Measurements from ENCODE around the gene LGALS7B.
"Not testable (repeated sequence)": the region's sequence is repeated elsewhere in the genome, so short reads cannot be mapped to it uniquely, and the experiment has no call there.

LGALS7B gene

DNA sequence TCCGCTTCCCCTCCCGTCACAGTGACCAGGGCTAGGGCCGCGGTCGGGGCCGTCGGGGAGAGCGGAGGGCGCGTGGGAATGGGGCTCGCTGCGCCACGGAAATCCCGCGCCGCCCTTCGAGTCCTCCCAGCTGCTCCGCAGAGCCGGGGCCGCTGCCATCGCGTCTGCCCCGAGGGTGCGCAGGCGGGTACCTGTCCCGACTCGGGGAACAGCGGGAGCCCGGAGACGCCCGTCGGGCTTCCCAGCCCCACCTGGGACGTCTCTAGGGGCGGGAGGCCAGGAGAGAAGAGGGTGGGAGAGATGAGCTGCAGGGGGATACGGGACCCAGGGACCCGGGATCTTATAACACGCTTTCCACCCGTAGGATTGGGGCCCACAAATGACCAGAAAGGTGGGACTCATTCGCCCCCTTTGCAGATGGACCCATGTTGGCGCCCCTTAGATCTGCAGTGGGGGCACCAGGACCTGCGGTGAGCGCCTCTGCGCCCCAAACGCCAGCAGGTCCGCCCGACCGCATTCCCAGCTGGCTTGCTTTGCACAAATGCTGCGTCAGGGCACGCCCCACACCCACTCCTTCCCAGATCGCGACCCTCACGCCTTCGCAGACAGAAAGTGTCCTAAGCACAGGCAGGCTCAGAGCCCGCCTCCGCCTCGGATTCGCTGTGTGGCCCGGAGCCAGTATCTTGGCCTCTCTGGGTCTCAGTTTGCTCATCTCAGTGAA, 18.6 kb upstream of the LGALS7B start:
- DNase-seq, result not testable (repeated sequence)

DNA sequence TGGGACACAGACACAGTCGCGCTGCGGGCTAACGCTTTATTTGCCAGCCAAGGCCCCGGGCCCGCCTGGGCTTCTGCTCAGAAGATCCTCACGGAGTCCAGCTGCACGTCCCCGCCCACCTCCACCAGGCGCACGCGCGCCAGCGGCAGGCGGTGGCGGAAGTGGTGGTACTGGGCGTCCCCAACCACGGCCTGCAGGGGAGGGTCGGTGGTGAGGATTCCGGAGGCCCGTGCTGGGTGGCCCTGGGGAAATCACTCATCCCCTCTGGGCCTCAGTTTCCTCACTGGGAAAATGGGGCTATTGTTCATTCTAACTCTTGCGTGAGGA, 18.1 kb upstream of the LGALS7B start:
- DNase-seq, result not testable (repeated sequence)

GRCh38 chr19:38771569-38771968, 17.4 kb upstream of the LGALS7B start:
- not testable (repeated sequence) for DNase-seq

DNA sequence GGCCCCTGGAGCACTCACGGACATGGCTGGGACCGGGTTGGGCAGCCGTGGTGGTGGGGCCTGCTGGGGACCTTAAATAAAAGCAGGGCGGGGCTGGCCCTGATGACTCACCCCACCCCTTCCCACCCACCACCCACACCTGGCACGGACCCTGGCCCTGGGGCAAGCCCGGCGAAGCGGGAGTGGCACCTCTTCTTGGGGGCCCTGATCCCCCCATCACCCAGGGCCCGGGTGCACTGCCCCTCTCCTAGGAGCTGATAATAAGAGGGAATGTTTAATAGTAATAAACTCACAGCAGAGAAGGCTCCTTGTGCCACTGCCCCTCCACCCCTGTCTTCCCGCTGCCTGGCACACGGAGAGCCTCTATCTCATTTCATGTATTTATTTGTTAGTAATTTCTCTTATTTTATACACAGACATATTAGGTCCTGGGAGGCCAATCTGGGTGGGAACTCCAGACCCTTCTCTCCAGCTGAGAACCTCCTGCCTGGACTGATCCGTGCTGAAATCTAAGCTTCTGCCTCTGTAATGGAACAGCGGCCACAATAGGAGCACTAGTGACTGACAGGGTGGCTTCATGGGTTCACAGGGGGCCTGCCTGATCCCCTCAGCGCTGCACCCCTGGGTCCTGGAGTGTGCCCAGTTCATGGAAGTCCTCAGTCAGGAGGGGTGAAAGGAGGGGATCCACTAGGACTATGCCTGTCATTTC, 15.4 kb upstream of the LGALS7B start, which contains the start of gene LGALS7:
Gene LGALS7 (minus strand): TSS at position 49 of the 709 bp plus-strand sequence. CDS start 25 bp downstream, at position 24.
- DNase-seq, result no peak

- no peak for DNase-seq
These were observed 14.6 kb upstream of the LGALS7B start for GRCh38 chr19:38774181-38774950.

- DNase-seq, result no peak
These were observed 10.3 kb upstream of the LGALS7B start for GRCh38 chr19:38778733-38779132.

DNA sequence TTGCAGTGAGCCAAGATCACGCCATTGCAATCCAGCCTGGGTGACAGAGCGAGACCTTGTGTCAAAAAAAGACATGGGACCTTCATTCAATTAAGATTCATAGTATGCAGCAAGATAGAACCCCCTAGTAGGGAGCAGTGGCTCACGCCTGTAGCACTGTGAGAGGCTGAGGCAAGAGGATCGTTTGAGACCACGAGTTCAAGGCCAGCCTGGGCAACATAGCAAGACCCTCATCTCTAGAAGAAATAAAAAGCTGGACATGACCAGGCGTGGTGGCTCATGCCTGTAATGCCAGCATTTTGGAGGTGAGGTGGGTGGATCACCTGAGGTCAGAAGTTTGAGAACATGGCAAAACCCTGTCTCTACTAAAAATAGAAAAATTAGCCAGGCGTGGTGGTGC, 8.6 kb upstream of the LGALS7B start:
- DNase-seq, result no peak

- no peak for DNase-seq
These were observed 7.9 kb upstream of the LGALS7B start for GRCh38 chr19:38781058-38781457.

GRCh38 chr19:38782212-38782611, 6.8 kb upstream of the LGALS7B start:
- DNase-seq, result not testable (repeated sequence)

DNA sequence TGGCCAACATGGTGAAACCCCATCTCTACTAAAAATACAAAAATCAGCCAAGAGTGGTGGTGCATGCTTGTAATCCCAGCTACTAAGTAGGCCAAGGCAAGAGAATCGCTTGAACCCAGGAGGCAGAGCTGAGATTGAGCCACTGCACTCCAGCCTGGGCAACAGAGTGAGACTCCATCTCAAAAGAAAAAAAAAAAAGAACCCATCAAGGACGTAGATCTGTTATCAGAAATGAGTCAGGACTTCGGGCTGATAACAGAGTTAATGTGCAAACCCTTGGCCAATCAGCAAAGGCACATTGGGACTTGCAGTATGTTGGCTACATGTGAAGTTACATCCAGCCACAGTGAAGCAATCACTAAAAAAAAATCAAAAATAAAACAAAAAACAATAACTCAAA, 4.8 kb upstream of the LGALS7B start:
- DNase-seq, result no peak

- DNase-seq, result no peak
These were observed 3.8 kb upstream of the LGALS7B start for GRCh38 chr19:38785187-38785699.

DNA sequence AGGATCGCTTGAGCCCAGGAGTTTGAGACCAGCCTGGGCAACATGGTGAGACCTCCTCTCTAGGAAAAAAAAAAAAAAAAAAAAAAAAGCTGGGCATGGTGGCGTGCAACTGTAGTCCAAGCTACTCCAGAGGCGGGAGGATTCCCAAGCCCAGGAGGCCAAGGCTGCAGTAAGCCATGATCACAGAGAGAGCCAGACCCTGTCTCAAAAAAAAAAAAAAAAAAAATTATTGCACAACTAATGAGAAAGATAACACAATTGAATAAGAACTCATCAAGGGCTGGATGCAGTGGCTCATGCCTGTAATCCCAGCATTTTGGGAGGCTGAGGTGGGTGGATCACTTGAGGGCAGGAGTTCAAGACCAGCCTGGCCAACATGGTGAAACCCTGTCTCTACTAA, 2.9 kb upstream of the LGALS7B start:
- not testable (repeated sequence) for DNase-seq

DNA sequence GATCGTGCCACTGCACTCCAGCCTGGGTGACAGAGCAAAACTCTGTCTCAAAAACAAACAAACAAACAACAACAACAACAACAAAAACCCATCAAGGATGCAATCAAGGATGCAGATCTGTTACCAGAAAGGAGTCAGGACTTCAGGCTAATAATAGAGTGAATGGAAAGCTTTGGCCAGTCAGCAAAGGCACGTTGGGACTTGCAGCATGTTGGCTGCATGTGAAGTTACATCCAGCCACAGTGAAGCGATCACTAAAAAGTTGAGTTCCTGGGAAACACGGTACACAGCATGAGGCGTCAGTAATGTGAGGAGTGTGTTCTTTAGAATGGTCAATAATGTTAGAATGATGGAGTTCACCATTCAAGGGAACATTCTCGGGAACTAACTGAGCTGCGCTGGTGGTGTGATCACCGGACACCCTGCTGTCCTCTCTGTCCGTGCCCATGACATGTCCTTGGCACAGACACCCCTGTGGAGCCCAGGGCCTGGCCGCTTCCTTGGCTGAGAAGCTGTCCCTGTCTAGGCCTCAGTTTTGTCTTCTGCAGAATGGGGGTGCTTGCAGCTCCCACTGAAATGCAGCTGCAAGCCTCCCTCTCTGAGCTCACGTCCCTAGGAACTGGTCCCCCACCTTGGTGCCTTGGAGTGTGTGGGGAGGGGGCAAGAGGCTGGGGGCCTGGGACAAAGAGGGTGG, 2.3 kb upstream of the LGALS7B start:
- no peak for DNase-seq

GRCh38 chr19:38790507-38791403, 1.8 kb downstream of the LGALS7B start:
- DNase-seq, result not testable (repeated sequence)

DNA sequence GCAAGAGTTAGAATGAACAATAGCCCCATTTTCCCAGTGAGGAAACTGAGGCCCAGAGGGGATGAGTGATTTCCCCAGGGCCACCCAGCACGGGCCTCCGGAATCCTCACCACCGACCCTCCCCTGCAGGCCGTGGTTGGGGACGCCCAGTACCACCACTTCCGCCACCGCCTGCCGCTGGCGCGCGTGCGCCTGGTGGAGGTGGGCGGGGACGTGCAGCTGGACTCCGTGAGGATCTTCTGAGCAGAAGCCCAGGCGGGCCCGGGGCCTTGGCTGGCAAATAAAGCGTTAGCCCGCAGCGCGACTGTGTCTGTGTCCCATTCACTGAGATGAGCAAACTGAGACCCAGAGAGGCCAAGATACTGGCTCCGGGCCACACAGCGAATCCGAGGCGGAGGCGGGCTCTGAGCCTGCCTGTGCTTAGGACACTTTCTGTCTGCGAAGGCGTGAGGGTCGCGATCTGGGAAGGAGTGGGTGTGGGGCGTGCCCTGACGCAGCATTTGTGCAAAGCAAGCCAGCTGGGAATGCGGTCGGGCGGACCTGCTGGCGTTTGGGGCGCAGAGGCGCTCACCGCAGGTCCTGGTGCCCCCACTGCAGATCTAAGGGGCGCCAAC, 2.6 kb downstream of the LGALS7B start:
- not testable (repeated sequence) for DNase-seq

DNA sequence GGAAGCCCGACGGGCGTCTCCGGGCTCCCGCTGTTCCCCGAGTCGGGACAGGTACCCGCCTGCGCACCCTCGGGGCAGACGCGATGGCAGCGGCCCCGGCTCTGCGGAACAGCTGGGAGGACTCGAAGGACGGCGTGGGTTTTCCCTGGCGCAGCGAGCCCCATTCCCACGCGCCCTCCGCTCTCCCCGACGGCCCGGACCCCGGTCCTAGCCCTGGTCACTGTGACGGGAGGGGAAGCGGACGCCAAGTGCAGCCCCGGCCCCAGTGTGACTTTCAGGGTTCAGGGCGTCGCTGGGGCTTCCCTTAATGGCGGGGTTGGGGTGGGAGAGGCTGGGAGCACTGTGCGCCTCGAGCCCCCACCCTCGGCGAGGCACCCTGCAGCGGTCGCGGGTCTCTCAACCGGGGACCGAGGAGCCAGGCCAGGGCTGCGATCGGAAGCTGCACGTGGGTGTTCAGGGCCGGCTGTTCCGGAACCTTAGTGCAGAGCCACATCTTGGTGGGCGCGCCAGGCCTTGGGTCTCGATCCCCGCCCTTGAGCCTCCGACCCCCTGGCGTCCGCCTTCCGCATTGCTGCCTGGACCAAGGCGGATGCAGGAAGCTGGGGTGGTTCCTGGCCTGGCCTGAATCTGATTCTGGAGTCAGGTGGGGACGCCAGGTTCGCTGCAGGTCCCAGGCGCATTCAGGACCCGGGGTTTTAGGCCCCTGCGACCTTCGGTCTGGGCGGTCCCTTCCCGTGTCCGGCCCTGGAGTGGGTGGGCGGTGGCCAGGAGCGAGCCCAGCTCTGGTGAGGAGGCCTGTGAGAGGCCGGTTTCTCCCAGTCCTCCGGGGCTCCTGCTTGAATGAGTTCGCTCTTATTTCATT, 3.5 kb downstream of the LGALS7B start:
- no peak for DNase-seq

- DNase-seq, result no peak
These were observed 4.2 kb downstream of the LGALS7B start for GRCh38 chr19:38793177-38793576.

GRCh38 chr19:38793671-38794070, 4.7 kb downstream of the LGALS7B start:
- DNase-seq, result no peak

DNA sequence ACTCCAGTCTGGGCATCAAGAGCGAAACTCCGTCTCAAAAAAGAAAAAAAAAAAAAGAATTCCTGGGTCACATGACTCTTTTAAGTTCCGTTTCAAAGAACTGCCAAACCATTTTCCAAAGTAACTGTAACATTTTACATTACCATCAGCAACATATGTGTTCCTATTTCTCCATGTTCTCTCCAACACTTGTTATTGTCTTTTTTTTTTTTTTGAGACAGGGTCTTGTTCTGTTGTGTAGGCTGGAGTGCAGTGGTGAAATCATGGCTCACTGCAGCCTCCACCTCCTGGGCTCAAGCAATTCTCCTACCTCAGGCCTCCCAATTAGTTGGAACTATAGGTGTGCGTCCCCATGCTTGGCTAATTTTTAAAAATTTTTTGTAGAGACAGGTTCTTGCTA, 6.5 kb downstream of the LGALS7B start:
- no peak for DNase-seq

DNA sequence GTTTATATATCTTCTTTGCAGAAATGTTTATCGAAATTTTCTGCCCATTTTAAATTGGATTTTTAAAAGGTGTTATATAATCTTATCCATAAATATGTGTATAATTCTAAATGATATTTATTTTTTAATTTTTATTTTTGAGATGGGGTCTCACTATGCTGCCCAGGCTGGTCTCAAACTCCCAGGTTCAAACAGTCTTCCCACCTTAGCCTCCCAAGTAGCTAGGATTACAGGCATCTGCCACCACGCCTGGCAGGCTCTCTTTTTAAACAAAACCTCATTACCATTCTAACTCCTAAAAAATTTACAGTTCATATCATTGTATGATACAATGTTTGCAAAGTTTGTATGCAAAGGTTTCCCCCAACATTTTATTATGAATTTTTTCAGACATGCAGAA, 7.2 kb downstream of the LGALS7B start:
- DNase-seq, result no peak
